Activated B cell treated with CpG ODN at 0.5 μM for 24 hours (primary cell): ENCODE measurements around the gene OR10A4. TPM values are rescaled to one million over a fixed set of nuclear protein-coding genes. Genes with fewer than 3 reads are reported as not detected.
"Not testable (repeated sequence)": the region's sequence is repeated elsewhere in the genome, so short reads cannot be mapped to it uniquely, and the experiment has no call there.

Source experiments
- ATAC-seq: fragments of 200-7000 bp; cut with Tn5 transposase; one replicate; pipeline ENCODE4 v1.10.0; 2021; ENCODE audit warnings: low read depth, mild to moderate bottlenecking, moderate library complexity
- CTCF ChIA-PET: fragments of 350-600 bp; sonication (Branson Sonifier 250); formaldehyde crosslinking; loops from one replicate; lab custom pipeline; 2021; ENCODE audit warnings: antibody characterized with exemption; lab: Charles Lee
- POLR2A ChIA-PET: fragments of 350-600 bp; sonication (Branson Sonifier 250); formaldehyde crosslinking; loops from one replicate; lab custom pipeline; 2021; ENCODE audit warnings: antibody characterized with exemption; lab: Charles Lee
- DNase-seq: peaks from one replicate; pipeline ENCODE4 v3.0.0; 2022
- H3K27ac Mint-ChIP-seq: one replicate; pipeline ENCODE4 v1.8.0; 2020; ENCODE audit warnings: mixed read lengths
- H3K27me3 Mint-ChIP-seq: one replicate; pipeline ENCODE4 v1.8.0; 2021; ENCODE audit warnings: mixed read lengths
- H3K36me3 Mint-ChIP-seq: one replicate; pipeline ENCODE4 v1.8.0; 2021; ENCODE audit warnings: low read depth, mixed read lengths
- H3K4me1 Mint-ChIP-seq: one replicate; pipeline ENCODE4 v1.8.0; 2021; ENCODE audit warnings: mixed read lengths
- H3K4me3 Mint-ChIP-seq: one replicate; pipeline ENCODE4 v1.8.0; 2020; ENCODE audit warnings: mild to moderate bottlenecking, mixed read lengths
- H3K9me3 Mint-ChIP-seq: one replicate; pipeline ENCODE4 v1.8.0; 2020; ENCODE audit warnings: mixed read lengths
- intact Hi-C: fragments of 100-400 bp; cut with micrococcal nuclease; formaldehyde crosslinking; loops from one replicate; pipeline ENCODE4 v1.15.1; 2024
- total RNA-seq: library from RNA; stranded (reverse); gene quantifications from 2 replicates; pipeline ENCODE4 v1.2.3, GENCODE V29; 2022
- TF ChIP-seq, protein P1 (sequence below): fragments of 200-600 bp; IDR thresholded peaks from one replicate; pipeline ENCODE4 v1.8.0; 2022; ENCODE audit warnings: antibody characterized with exemption, mild to moderate bottlenecking

The OR10A4 gene
- total RNA-seq, 1 donor from 2014 or later = not detected

DNA sequence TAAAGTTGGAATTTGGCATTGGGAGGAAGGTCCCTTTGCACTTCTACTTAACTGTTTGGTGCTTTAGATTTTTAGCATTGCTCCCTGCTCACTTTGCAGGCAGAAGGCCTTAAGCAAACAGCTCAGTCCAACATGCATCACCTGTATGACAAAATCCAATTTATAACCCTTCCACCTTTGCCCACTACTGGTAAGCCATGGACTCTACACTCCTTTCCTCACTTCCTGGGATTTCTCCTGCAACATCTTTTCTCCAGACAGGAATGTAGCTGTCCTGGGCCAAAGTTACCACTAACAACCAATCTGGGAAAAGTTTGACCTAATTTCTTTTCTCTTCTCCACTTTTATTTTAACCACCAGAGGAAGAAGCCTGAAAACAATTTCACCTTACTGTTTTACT, 17.7 kb downstream of the OR10A4 start:
- H3K27me3 Mint-ChIP-seq = peaks cover 3% of the 10 kb centered on the region
- no peak for ATAC-seq
- TF ChIP-seq, protein P1, sequence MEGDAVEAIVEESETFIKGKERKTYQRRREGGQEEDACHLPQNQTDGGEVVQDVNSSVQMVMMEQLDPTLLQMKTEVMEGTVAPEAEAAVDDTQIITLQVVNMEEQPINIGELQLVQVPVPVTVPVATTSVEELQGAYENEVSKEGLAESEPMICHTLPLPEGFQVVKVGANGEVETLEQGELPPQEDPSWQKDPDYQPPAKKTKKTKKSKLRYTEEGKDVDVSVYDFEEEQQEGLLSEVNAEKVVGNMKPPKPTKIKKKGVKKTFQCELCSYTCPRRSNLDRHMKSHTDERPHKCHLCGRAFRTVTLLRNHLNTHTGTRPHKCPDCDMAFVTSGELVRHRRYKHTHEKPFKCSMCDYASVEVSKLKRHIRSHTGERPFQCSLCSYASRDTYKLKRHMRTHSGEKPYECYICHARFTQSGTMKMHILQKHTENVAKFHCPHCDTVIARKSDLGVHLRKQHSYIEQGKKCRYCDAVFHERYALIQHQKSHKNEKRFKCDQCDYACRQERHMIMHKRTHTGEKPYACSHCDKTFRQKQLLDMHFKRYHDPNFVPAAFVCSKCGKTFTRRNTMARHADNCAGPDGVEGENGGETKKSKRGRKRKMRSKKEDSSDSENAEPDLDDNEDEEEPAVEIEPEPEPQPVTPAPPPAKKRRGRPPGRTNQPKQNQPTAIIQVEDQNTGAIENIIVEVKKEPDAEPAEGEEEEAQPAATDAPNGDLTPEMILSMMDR = no peak
- CTCF ChIA-PET = no interaction called here
- intact Hi-C loops = no loop called here
- POLR2A ChIA-PET = no interaction called here
- no peak overlapping the region for H3K27ac Mint-ChIP-seq
- DNase-seq = no peak
- H3K4me3 Mint-ChIP-seq = no peak overlapping the region
- no peaks in the 10 kb centered on the region for H3K9me3 Mint-ChIP-seq
- no peaks in the 10 kb centered on the region for H3K36me3 Mint-ChIP-seq
- H3K4me1 Mint-ChIP-seq = no peaks in the 10 kb centered on the region

DNA sequence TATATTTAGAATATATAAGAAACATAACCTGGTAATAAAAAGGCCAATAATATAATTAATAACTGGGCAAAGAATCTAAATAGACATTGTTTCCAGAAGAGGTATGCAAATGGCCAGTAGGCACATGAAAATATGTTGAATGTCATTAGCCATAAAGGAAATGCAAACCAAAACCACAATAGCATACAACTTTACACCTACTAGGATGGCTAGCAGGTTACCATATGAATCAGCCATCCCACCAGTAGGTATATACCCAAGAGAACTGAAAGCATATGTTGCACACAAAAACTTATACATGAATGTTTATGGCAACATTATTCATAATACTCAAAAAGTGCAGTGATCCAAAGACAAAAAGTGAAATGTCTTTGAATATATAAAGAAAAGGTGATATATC, 18.6 kb downstream of the OR10A4 start:
- POLR2A ChIA-PET = no interaction called here
- CTCF ChIA-PET = no interaction called here
- Mint-ChIP-seq H3K27ac (no peak overlapping the region), H3K9me3 (no peaks in the 10 kb centered on the region), H3K4me3 (no peak overlapping the region), H3K36me3 (no peaks in the 10 kb centered on the region), H3K4me1 (no peaks in the 10 kb centered on the region), H3K27me3 (peaks cover 3% of the 10 kb centered on the region)
- ATAC-seq (no peak), DNase-seq (no peak)
- intact Hi-C loops = no loop called here
- TF ChIP-seq, protein P1 = no peak

DNA sequence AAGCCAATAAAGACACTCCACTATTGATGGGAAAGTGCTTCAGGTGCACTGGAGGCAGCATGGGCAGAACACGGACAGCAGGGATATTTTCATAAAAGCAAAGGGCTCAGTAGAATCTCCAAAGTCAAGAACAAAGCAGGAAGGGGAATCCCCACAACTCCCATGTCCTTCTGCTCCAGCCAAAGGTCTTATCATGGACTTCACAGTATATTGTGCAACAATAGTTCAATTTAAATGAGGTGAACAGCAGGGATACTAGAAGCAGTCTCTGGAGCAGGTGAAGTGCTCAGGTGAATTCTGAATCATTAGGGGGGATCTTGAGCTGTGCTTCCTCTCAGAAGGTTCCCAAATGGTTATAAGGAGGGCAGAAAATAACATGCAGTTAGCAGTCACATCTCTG, 22.5 kb downstream of the OR10A4 start:
- TF ChIP-seq, protein P1 = no peak
- intact Hi-C loops = no loop called here
- ChIA-PET CTCF (no interaction called here), POLR2A (no interaction called here)
- Mint-ChIP-seq H3K27ac (no peak overlapping the region), H3K4me3 (no peak overlapping the region), H3K36me3 (no peaks in the 10 kb centered on the region), H3K27me3 (no peaks in the 10 kb centered on the region), H3K4me1 (no peaks in the 10 kb centered on the region), H3K9me3 (no peaks in the 10 kb centered on the region)
- no peak for DNase-seq
- ATAC-seq = no peak

DNA sequence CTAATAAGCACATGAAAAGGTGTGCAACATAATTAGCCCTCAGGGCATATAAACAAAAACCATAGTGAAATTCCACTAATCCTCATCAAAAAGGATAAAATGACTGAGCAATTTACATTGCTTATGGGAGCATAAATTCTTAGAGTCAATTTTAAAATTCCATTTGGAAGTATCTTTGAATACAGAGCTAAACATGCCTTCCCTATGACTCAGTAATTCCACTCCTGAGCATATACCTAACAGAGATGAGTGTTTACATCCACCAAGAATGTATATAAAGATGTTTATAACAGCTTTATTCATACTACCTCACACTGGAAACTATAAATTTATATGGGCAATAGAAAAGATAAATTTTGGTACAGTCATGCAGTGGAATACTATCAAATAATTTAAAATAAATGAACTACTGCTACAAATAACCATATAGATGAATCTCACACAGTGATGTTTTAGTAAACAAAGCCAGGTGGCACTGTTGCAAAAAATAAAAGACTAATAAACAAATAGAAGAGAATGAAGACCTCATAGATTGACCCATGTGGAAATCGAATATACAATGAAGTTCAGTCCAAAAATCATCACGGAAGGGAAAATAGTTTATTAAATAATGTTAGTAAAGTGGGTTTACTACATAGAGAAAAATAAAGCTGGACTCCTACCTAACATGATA, 24.0 kb downstream of the OR10A4 start:
- ATAC-seq = no peak
- no peaks in the 10 kb centered on the region for H3K4me1 Mint-ChIP-seq
- ChIA-PET CTCF (no interaction called here), POLR2A (no interaction called here)
- H3K36me3 Mint-ChIP-seq = no peaks in the 10 kb centered on the region
- no peak for DNase-seq
- TF ChIP-seq, protein P1 = no peak
- intact Hi-C loops = no loop called here
- H3K27me3 Mint-ChIP-seq = no peaks in the 10 kb centered on the region
- H3K27ac Mint-ChIP-seq = no peak overlapping the region
- no peaks in the 10 kb centered on the region for H3K9me3 Mint-ChIP-seq
- H3K4me3 Mint-ChIP-seq = no peak overlapping the region

DNA sequence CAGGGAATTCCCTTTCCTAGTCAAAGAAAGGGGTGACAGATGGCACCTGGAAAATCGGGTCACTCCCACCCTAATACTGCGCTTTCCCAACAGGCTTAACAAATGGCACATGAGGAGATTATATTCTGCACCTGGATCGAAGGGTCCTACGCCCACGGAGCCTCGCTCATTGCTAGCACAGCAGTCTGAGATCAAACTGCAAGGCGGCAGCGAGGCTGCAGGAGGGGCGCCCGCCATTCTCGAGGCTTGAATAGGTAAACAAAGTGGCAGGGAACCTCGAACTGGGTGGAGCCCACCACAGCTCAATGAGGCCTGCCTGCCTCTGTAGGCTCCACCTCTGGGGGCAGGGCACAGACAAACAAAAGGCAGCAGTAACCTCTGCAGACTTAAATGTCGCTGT, 28.4 kb downstream of the OR10A4 start:
- H3K4me3 Mint-ChIP-seq, DNase-seq, H3K36me3 Mint-ChIP-seq, intact Hi-C loops, ATAC-seq, CTCF ChIA-PET, H3K27ac Mint-ChIP-seq, POLR2A ChIA-PET, H3K27me3 Mint-ChIP-seq, H3K9me3 Mint-ChIP-seq, H3K4me1 Mint-ChIP-seq: not testable (repeated sequence)

DNA sequence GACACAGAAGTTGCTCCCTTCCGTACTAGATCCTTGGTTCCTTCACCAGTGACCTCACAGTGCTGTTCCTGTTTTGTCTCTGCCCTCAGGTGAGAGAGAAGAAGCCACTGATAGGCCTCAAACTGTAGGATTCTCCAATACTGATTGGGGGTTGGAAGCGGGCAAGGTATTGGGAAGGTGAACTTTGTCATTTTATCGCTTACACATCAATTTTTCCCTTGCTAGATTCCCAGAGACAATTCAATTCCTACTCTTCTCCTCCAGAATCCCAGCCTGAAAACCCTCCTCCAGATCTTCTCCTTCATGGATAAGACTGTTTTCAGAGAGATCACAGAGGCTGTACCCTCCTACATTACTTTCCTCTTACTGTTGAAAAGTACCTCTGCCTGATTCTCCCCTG, 35.0 kb downstream of the OR10A4 start:
- ChIA-PET CTCF (no interaction called here), POLR2A (no interaction called here)
- intact Hi-C loops = no loop called here
- DNase-seq = no peak
- H3K27me3 Mint-ChIP-seq = no peaks in the 10 kb centered on the region
- no peaks in the 10 kb centered on the region for H3K36me3 Mint-ChIP-seq
- TF ChIP-seq, protein P1 = no peak
- H3K9me3 Mint-ChIP-seq = no peaks in the 10 kb centered on the region
- H3K27ac Mint-ChIP-seq = no peak overlapping the region
- no peak overlapping the region for H3K4me3 Mint-ChIP-seq
- no peaks in the 10 kb centered on the region for H3K4me1 Mint-ChIP-seq
- no peak for ATAC-seq
